GM18498 (cell line): ENCODE data around the gene LVRN.

Experiments
- ATAC-seq: cut with Tn5 transposase; IDR thresholded peaks from one replicate; pipeline ENCODE4 v1.9.1; 2021; ENCODE audit warnings: mild to moderate bottlenecking, moderate library complexity; ENCODE audit not compliant: unreplicated experiment

Gene LVRN

DNA sequence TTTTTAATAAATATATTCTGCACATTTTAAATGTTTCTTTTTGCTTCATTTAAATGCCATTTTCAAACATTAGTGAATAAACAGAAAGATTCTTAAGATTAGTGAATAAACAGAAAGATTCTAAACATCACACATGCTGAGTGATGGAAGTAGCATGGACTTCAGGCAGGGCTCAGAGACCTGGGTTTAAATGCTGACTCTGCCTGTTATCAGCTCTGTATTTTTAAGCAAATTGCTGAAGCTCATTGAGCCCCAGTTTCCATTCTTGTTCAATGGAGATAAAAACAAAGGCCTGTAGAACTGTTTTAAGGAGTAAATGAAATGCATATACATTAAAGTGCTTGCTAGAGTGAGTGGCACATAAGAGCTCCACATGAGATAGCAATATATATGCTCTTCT lies 8.1 kb upstream of the LVRN start:
- no peak for ATAC-seq

DNA sequence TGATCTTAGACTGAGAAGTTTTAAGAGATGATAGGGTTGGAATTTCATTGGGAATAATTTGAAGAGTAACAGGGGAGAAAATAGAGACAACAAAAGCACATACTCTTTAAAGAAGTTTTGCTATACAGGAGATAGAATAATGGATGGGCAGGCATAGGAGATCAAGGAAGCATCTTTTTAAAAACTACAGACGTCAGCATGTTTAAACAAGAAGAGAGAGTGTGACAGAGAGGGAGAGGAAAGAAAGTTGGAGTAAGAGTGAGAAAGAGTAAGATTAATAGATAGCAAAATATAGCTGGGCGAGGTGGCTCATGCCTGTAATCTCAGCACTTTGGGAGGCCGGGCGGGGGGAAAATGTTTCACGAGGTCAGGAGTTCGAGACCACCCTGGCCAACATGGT lies 5.3 kb upstream of the LVRN start:
- ATAC-seq: no peak

DNA sequence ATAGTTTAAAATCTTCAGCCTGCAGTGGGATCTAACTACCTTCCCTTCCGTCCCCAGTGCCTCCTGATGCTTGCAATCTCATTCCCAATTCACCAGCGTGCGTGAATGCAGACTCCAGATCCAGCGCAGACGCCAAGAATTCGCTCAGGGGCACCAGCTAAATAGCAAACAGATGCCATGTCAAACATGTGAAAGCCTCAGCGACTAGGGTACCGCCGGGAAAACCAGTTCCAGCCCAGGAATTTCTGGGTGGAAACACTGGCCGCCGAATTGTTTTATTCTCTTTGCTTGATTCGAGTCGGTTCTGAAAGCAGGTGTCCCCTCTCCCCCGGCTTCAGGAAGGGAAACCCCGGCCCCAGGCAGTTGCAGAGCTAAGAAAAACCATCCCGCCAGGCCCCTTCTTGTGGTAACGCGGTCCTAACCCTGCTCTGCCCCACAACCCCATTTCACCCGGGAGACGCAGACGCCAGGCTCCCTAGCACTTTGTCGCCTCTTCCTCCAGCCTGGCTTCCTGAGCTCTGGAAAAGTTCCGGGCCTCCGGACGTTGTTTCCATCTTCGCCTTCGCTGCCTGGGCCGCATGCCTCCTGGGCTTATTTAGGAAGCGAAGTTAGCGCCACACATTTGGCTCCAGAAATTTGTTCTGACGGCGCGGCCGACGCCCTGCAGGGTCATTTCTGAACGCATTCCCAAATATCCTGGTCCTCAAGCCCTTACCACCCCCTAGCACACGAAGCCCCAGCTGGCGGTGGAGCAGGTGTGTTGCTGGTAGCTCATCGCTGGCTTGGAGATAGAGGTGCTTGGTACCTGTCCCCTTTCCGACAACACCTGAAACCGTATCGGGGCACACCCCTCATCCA lies 665 bp upstream of the LVRN start:
- ATAC-seq: no peak

DNA sequence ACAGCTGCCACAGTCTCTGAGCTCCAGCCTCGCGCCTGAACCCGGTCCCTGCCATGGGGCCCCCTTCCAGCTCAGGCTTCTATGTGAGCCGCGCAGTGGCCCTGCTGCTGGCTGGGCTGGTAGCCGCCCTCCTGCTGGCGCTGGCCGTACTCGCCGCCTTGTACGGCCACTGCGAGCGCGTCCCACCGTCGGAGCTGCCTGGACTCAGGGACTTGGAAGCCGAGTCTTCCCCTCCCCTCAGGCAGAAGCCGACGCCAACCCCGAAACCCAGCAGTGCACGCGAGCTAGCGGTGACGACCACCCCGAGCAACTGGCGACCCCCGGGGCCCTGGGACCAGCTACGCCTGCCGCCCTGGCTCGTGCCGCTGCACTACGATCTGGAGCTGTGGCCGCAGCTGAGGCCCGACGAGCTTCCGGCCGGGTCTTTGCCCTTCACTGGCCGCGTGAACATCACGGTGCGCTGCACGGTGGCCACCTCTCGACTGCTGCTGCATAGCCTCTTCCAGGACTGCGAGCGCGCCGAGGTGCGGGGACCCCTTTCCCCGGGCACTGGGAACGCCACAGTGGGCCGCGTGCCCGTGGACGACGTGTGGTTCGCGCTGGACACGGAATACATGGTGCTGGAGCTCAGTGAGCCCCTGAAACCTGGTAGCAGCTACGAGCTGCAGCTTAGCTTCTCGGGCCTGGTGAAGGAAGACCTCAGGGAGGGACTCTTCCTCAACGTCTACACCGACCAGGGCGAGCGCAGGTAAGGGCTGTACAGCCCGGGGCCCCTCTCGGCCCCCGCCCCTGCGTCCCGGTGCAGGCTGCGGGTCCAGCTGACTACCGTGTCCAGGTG lies 509 bp downstream of the LVRN start:
- ATAC-seq: no peak

DNA sequence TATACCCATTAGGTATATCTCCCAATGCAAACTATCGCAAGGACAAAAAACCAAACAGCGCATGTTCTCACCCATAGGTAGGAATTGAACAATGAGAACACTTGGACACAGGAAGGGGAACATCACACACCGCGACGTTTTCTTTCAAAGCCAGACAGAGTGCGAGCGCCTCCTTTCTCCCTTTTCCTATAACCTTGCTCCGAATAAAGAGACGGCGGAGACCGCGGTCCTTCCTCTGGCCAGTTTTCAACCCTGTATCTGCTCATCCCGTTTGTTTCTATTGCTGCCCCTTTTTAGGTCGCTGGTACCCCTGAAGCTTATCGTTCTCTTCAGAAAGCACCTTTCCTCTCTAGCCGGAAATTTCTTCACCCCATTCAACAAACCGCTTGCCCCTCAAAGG lies 1.3 kb downstream of the LVRN start:
- no peak for ATAC-seq

DNA sequence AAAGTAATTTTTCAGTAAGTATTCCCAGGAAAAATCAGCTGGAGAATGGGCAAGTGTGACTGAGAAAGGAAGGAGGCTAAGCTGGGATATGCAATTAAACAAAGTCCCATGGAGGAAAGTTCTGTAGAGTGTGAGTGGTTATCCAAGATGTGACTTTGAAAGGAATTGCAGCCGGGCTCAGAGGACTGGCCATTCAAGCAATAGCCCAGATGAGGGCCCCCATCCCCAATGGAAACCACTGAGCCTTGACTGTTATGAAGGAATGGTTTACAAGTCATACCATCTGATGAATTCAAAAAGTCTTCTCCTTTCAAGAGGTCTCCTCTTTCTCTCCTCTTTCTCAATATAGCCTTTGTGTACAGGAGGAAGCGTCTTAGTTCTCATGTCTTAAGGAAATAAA lies 6.5 kb downstream of the LVRN start:
- no peak for ATAC-seq

DNA sequence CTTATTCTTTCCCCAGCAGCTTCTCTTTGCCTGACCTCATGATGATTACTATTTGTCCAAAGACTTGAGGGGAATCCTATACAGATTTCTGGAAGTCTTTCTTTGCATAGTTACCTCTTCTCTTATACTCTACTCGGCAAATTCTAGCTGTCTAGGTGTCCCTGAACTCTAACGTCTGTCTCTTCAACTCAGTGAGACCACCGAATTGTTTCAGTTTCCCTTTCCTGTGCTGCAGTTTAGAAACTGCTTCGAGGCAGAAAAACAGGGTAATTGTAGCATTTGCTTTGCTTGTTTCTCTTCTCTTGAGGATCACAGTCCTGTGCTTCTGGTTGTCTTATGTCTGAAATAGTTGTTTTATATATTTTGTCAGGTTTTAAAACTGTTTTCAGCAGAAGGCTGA lies 14.8 kb downstream of the LVRN start:
- peak; percentile 93 for ATAC-seq

DNA sequence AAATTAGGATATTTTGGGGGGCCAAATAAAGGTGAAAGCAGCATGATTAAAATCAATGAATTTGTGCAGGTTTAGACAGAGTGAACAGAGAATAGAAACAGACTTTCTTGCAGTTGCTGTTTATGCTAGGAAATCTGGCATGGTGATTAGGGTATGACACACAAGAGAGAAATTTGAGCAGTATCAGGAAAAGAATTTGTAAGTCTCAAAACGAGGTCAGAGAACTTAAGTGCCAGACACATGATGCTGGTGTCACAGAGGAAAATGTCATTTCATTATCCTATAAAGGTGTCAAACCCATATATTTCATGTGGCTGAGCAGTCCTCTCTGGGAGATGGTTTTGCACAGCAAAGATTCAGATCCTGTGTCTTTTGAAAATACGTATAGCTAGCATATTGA lies 15.7 kb downstream of the LVRN start:
- no peak for ATAC-seq

DNA sequence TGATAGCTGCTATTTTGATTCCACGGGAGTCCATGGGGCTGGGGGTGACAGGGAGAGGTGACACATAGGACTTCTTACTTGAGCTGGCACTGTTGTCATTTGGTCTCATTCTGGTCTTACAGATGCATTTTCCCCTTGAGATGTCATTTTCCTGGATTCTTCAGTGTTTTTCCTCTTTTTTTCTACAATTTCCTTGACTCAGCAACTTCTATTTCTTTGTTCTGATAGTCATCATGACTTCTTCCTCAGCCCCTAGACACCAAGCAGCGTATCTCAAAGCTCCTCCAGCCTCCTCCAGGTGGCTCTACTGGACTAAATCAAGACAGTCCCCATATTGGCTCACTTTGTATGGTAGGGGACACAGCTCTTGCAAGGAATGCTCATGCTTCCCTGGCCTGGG lies 16.5 kb downstream of the LVRN start:
- no peak for ATAC-seq

DNA sequence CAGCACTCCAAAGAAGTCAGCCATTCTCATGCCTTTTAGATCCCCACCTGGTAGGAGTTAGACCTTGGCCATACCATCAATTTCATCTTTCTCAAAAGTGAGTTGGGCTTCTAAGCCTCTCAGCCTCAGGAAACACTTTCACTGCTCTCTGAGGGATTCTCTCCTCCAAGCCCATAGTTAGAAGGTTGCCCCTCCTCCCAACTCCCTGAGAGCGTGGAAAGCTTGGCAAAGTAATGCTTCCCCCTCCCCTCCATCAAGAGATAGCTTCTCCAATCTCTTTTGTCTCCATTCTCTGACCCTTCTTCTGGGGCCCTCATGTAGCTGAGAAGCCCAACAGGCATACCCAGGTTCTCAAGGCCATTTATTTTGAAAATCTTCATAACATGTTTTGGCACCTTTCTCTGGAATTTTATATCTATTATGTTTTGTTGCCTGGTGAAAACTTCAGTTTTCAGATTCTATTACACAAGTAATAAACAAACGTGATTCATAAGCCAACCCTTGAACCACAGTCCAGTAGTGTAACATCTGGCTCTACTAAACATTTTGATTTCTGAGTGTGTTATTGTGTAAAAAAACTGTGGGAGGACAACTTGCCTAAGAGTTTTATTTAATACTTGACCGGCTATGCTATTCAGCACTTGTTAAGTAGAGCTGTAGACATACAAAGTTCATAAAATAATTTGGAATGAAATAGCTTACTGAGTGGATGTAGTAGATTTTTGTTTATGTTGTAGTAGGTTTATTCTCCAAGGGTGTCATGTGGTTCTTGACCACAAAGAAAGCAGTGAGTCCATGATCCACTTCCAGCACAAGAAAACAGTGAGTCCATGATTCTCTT lies 17.1 kb downstream of the LVRN start:
- ATAC-seq: no peak

DNA sequence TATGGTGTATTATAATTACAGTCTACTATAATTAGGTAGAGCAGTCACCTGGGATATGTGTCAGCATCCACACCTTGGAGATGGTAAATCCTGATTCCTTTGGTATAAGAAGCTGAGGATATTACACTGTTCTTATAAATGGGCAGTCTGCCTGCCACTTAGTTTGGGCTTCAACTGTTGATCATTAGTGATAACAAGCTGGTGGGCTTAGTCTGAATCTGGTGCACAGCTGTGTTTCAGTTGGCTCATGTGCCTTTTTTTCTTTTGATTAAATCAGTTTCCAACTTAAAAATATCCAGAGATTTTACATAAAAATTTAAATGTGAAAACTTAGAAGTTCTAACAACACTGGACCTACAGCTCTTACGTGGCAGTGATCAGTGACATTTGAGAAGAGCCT lies 21.2 kb downstream of the LVRN start:
- ATAC-seq: no peak

DNA sequence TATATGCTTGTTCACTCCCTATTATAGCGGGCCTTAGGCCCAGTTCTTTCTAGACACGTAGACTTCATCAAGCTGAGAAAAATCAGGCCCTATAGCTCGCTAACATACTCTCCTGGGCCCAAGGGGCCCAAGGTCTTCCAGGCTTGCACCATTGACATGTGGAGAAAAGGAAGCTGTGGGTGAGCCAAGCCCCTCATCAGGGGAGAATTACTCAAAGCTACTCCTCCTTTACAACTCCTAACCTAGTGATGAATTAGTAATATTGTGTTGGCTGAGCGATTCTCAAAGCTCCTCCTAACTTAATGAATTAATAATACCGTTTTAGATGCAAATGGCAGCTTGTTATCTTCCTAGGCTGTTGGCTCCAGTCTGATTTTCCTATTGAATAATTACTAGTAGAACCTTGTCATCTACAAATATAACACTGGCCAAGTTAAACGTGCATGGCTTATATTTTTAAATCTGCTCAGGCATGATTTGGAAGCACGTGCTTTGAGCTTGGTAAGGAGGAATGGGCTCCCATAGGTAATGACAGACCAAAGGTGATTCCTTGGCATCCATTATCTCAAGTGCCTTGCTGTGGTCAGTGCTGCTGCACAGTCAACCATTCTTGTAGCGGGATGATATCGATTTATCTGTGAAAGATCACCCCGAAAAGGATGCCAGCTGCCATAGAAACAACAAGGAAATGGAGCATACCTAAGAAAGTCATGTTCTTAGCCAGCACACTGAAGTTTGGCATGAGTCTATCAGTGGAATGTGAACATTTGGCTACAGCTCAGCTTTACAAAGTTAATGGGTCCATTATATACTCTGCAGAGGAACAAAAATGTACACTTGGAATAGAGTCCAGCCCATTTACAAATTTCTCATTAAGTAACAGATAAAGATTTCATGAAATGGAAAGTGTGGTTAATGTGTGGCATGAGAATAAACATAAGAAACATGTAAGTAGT lies 23.8 kb downstream of the LVRN start:
- ATAC-seq: no peak

DNA sequence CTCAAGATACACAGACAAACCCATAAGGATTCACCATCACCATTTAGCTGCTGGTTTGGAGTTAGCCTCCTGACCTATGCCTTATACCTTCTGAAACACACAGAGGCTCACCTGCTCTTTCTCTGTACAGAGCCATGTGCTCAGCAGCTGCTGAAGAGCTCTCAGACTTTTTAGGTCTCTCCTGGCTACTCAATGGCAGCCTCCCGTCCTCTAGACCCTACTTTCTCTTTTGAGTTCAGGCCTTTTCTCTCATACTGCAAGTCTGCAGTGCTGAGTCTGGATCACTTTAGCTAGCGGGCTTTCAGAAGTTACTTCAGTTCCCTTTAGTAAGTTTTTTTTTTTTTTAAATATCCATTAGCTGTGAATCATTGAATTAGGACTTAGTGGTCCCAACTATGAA lies 25.7 kb downstream of the LVRN start:
- no peak for ATAC-seq

DNA sequence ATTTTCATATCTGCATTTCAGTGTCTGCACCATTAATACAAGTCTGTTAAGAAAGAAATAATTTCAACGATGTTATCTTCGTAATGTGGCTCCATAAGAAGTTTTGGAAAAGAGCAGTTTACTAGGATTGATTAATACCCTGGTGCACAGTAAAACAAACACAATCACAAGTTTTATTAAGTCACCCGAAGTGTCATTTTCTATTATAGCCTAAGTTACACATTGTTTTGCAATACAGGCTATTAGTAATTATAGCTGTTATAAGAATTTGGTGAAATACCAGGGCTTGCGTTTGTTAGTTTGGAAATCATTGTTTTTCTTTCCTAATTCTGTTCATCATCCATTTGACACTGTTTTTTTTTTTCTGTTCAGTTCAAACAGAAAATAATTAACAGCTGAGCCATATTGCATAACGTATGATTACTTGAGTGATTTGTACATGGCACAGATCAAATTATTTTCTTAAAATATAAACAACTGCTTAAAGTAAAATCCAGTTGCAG lies 30.6 kb downstream of the LVRN start:
- no peak for ATAC-seq

DNA sequence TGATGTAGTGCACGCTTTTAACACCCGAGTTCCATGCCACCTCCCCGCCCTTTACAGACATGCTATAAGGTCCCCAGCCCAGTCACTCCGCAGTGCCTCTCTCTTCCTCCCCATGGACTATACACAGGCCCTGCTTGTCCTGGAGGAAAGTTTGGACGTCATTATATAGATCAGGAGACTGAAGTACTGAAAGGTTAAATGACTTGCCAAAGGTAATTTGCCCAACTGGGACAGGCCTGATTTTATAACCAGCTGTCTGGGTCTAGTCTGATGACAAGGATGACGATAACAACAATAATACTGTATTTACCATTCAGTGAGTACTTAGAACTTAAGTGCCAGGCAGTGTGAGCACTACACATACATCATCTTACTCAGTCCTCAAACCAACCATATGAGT lies 33.1 kb downstream of the LVRN start:
- ATAC-seq: no peak

DNA sequence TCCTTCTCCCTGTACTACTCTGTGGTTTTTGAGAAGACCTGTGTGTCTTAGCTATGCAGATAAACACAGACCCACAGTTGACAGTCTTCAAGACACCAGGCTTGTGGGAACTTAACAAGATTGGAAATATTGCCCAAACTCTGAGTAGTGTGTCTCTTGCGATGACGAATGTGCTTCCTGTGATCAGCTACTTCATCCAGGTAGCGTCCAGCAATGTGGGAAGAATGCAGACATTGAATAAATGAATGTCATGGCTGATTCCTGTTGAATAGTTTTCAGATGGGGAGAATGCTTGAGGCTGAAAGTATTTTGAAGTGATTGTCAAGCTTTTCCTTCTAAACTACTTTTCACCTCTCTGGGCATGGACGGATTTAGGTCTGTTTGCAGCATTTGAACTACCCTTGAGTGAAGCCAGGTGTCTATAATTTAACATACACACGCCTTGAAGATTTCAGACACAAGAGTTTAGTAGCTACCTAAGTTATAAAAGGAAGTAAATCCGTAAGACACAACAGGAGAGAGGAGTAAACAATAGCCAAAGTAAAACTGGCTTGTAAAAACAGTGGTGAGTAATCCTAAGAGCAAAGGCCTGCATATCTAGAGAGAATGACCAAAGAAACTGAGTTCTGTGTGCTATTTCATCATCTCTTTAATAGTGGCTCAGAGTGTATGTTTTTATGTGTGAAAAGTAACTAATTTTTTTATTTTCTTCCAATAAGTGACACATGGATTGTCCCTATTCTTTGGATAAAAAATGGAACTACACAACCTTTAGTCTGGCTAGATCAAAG lies 40.0 kb downstream of the LVRN start:
- no peak for ATAC-seq

DNA sequence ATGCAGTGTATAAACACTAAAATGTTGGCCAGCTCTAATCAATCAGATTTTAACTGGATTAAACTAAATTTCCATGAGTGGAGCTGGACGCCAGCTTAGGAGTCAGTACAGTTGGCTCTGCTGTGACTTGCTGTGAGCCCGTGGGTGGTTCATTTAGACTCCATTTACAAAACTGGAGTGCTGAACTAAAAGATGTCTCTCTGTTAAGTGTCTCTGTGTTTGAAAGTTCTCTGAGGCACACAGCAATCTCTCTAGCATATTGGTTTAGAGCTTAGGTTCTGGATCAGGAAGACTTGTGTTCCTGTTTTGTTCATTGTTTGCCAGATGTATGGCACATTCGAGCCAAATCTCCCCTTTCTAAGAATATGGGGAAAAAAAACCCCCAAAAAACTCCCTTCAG lies 42.0 kb downstream of the LVRN start:
- ATAC-seq: no peak

DNA sequence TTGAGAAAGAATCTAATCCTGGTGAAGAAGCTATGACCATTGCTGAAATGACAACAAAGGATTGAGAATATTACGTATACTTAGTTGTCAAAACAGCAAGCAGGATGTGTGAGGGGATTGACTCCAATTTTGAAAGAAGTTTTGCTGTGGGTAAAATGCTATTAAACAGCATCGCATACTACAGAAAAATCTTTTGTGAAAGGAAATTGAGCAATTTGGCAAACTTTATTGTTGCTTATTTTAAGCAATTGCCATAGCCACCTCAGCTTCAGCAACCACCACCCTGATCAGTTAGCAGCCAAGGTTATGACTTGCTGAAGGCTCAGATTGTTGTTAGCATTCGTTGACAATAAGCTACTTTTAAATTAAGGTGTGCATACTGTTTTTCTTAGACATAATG lies 47.5 kb downstream of the LVRN start:
- ATAC-seq: no peak

DNA sequence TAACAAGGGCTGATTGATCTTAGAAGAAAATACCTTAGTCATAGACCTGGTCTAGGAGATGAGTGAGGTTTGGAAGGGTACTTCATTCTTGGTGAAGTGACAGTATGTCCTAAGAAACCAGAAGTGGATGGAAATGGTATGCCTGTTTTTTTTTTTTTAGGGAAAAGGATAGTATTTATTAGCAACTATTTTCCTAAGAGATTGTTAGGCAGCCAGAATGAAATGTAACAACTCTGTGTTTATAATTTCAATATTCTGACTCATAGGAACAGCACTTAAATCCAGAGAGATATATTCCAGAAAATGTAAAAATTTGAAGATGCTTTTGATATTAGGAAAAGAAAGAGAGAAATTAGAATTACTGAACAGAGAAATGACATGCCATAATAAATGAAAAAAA lies 48.8 kb downstream of the LVRN start:
- no peak for ATAC-seq
